ENCODE results near the gene HLA-DOB.

GRCh38 chr6:32855467-32856174 is 38.8 kb upstream of the HLA-DOB start:
- TF ChIP-seq POLR2AphosphoS5 (IDR thresholded peaks at IDR 0.05) (no peak), EP300 (IDR thresholded peaks at IDR 0.05; ENCODE audit: low read depth) (no peak), CTCF (IDR thresholded peaks at IDR 0.05) (no peak), POLR2A (IDR thresholded peaks at IDR 0.05) (no peak)
